ENCODE data around the gene ATF7IP2. TPM values are rescaled to one million over a fixed set of nuclear protein-coding genes. Genes with fewer than 3 reads are reported as not detected.

The ATF7IP2 gene
- total and polyA plus RNA-seq, 12 donors: 19.4 to 62.6 (median 35.8) TPM

DNA sequence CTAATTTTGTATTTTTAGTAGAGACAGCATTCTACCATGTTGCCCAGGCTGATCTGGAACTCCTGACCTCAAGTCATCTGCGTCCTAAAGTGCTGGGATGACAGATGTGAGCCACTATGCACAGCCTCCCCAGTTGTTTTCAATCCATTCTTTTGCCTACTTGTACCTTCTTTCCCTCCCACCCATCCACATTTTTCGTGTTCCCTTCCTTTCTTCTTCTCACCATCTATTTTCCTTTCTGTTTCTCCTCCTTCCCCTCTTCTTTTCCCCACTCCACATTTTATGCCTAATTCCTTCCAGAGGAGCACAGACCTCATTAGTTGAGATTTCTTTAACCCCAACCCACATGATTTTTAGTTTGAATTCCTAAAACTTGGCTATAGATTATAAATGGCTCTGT lies 94.3 kb downstream of the ATF7IP2 start:
- 73 to 97% methylated on average over 2 of the region's 2 CpGs for WGBS, 2 donors

DNA sequence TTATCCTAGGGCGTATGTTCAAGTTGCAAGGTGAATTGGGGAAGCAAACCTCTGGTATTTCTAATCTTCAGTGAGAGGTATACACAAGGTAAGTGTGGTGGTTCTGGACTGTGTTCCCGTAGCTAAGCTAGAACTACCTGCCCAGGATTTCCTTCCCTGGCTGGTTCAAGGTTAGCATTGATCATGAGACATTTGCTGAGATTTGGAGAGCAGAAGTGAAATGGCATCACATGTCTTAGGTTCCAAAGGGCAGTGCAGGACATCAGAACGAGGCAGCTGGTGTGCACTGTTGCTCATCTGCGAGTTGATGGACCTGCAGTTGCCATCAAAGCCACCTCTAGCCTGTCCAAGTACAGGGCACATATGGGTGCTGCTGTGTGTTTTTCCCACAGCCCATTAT lies 99.3 kb downstream of the ATF7IP2 start:
- Histone ChIP-seq H3K9me3 (peaks cover 0 to 21% (median 0%) of the 10 kb centered on the region in 11 donors), H3K27me3 (no peaks in the 10 kb centered on the region), H3K27ac (no peak overlapping the region), H3K36me3 (peaks cover 0 to 52% (median 12%) of the 10 kb centered on the region in 9 donors), H3K4me1 (peaks cover 0 to 3% (median 0%) of the 10 kb centered on the region in 9 donors), H3K4me3 (no peak overlapping the region)
- TF ChIP-seq, protein P1, sequence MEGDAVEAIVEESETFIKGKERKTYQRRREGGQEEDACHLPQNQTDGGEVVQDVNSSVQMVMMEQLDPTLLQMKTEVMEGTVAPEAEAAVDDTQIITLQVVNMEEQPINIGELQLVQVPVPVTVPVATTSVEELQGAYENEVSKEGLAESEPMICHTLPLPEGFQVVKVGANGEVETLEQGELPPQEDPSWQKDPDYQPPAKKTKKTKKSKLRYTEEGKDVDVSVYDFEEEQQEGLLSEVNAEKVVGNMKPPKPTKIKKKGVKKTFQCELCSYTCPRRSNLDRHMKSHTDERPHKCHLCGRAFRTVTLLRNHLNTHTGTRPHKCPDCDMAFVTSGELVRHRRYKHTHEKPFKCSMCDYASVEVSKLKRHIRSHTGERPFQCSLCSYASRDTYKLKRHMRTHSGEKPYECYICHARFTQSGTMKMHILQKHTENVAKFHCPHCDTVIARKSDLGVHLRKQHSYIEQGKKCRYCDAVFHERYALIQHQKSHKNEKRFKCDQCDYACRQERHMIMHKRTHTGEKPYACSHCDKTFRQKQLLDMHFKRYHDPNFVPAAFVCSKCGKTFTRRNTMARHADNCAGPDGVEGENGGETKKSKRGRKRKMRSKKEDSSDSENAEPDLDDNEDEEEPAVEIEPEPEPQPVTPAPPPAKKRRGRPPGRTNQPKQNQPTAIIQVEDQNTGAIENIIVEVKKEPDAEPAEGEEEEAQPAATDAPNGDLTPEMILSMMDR (IDR thresholded peaks at IDR 0.05): no peak
- ATAC-seq (no peak), DNase-seq (no peak)
- intact Hi-C loops (cut with DNase I): loop anchor here in 1 of 10 donors (10.0 kb wide), 1 partner anchor 100 kb away; the partner anchor contains the start of gene ATF7IP2
- 98 to 99% methylated on average over 4 of the region's 4 CpGs for WGBS, 2 donors

More for the DNA sequence above, 94.3 kb downstream of the ATF7IP2 start:
- ATAC-seq (no peak), DNase-seq (no peak)
- H3K4me3 ChIP-seq: no peak overlapping the region
- H3K27ac ChIP-seq: no peak overlapping the region
- peaks cover 0 to 74% (median 20%) of the 10 kb centered on the region in 9 donors for H3K36me3 ChIP-seq
- H3K27me3 ChIP-seq: no peaks in the 10 kb centered on the region
- no peaks in the 10 kb centered on the region for H3K4me1 ChIP-seq
- intact Hi-C loops (cut with DNase I): loop anchor here in 1 of 10 donors (10.0 kb wide), 1 partner anchor 95 kb away; the partner anchor contains the start of gene ATF7IP2
- TF ChIP-seq, protein P1 (IDR thresholded peaks at IDR 0.05): no peak
- peaks cover 0 to 19% (median 0%) of the 10 kb centered on the region in 11 donors for H3K9me3 ChIP-seq

DNA sequence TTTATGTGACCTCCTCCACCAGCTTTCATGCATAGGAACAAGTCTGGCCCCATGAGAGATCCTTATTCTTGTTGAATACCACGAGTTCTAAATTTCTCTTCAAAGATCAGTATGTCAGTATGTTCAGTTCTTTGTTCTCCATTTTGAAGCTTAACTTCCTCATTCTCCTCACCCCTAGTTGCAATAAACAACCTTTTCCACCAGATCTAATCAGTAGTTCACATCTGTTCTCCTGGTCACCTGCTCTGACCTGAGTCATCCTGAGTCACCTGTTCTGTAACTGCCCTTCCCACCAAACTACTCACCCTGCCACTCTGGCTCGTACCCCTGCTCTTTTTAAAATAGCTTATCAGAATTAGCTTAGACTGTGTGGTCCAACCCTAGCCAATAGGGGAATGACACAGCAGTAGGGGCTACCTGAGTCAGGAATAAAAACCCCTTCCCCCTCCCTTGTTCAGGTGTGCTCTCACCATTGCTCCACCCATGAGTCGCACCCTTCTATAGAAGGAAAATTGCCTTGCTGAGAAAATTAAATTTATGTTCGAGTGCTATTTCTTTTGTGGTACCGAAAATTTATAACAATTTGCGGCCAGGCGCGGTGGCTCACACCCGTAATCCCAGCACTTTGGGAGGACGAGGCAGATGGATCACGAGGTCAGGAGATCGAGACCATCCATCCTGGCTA lies 100.0 kb downstream of the ATF7IP2 start:
- intact Hi-C loops (cut with DNase I): loop anchor here in 1 of 10 donors (10.0 kb wide), 1 partner anchor 101 kb away; the partner anchor contains the start of gene ATF7IP2
- H3K9me3 ChIP-seq: peaks cover 0 to 21% (median 0%) of the 10 kb centered on the region in 11 donors
- H3K4me1 ChIP-seq: peaks cover 0 to 5% (median 0%) of the 10 kb centered on the region in 9 donors
- H3K4me3 ChIP-seq: no peak overlapping the region
- ATAC-seq (no peak), DNase-seq (no peak)
- WGBS, 2 donors: 95 to 99% methylated on average over 12 of the region's 12 CpGs
- peaks cover 0 to 46% (median 12%) of the 10 kb centered on the region in 9 donors for H3K36me3 ChIP-seq
- H3K27me3 ChIP-seq: no peaks in the 10 kb centered on the region
- TF ChIP-seq, protein P1 (IDR thresholded peaks at IDR 0.05): no peak
- no peak overlapping the region for H3K27ac ChIP-seq

DNA sequence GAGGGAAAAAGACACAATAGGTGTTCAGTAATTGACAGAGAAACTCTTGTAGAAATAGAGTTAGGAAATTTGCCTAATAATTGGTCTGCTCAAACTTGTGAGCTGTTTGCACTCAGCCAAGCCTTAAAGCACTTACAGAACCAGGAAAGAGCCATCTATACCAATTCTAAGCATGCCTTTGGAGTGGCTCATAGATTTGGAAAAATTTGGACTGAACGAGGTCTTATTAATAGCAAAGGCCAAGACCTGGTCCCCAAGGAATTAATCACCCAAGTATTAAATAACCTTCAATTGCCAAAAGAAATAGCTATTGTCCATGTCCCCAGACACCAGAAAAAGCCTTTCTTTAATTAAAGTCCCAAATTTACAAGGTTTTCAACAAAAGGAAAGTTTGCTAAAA lies 104.3 kb downstream of the ATF7IP2 start:
- intact Hi-C loops (cut with DNase I): loop anchor here in 1 of 10 donors (10.0 kb wide), 1 partner anchor 45 kb away; no protein-coding TSS in a partner anchor
- ATAC-seq (no peak), DNase-seq (no peak)
- no peaks in the 10 kb centered on the region for H3K27me3 ChIP-seq
- TF ChIP-seq, protein P1 (IDR thresholded peaks at IDR 0.05): no peak
- no peak overlapping the region for H3K4me3 ChIP-seq
- peaks cover 0 to 25% (median 5%) of the 10 kb centered on the region in 11 donors for H3K9me3 ChIP-seq
- H3K36me3 ChIP-seq: peaks cover 0 to 3% (median 0%) of the 10 kb centered on the region in 9 donors
- 47 to 55% methylated on average over 1 of the region's 1 CpG for WGBS, 2 donors
- H3K27ac ChIP-seq: no peak overlapping the region
- H3K4me1 ChIP-seq: peaks cover 0 to 5% (median 0%) of the 10 kb centered on the region in 9 donors
